ENCODE measurements around the gene SHROOM3.
"Not testable (repeated sequence)": the region's sequence is repeated elsewhere in the genome, so short reads cannot be mapped to it uniquely, and the experiment has no call there.

SHROOM3 gene

GRCh38 chr4:76445911-76446310, 10.9 kb downstream of the SHROOM3 start:
- no peak for DNase-seq (ENCODE audit: low read depth)

GRCh38 chr4:76447393-76447851, 12.4 kb downstream of the SHROOM3 start:
- peak; percentile 46 for DNase-seq (ENCODE audit: low read depth)

GRCh38 chr4:76448211-76448610, 13.2 kb downstream of the SHROOM3 start:
- no peak for DNase-seq (ENCODE audit: low read depth)

GRCh38 chr4:76449362-76449767, 14.3 kb downstream of the SHROOM3 start:
- peak; percentile 51 for DNase-seq (ENCODE audit: low read depth)

GRCh38 chr4:76449833-76450232, 14.8 kb downstream of the SHROOM3 start:
- peak; percentile 37 for DNase-seq (ENCODE audit: low read depth)

GRCh38 chr4:76453232-76453631, 18.2 kb downstream of the SHROOM3 start:
- no peak for DNase-seq (ENCODE audit: low read depth)

- not testable (repeated sequence) for DNase-seq (ENCODE audit: low read depth)
Measured at GRCh38 chr4:76454073-76454472, 19.0 kb downstream of the SHROOM3 start.

GRCh38 chr4:76457885-76458284, 22.9 kb downstream of the SHROOM3 start:
- peak; percentile 71 for DNase-seq (ENCODE audit: low read depth)

- peak; percentile 18 for DNase-seq (ENCODE audit: low read depth)
Measured at GRCh38 chr4:76458297-76458696, 23.3 kb downstream of the SHROOM3 start.

- peak; percentile 4 for DNase-seq (ENCODE audit: low read depth)
Measured at GRCh38 chr4:76458825-76459224, 23.8 kb downstream of the SHROOM3 start.

- DNase-seq (ENCODE audit: low read depth) = peak; percentile 75
Measured at GRCh38 chr4:76459291-76459723, 24.3 kb downstream of the SHROOM3 start.

GRCh38 chr4:76463568-76463967, 28.5 kb downstream of the SHROOM3 start:
- DNase-seq (ENCODE audit: low read depth) = no peak

GRCh38 chr4:76470064-76470463, 35.0 kb downstream of the SHROOM3 start:
- DNase-seq (ENCODE audit: low read depth) = no peak

- DNase-seq (ENCODE audit: low read depth) = no peak
Measured at GRCh38 chr4:76470532-76470931, 35.5 kb downstream of the SHROOM3 start.

GRCh38 chr4:76476571-76476970, 41.5 kb downstream of the SHROOM3 start:
- DNase-seq (ENCODE audit: low read depth) = peak; percentile 5

- no peak for DNase-seq (ENCODE audit: low read depth)
Measured at GRCh38 chr4:76484654-76485053, 49.6 kb downstream of the SHROOM3 start.

GRCh38 chr4:76485450-76485849, 50.4 kb downstream of the SHROOM3 start:
- peak; percentile 14 for DNase-seq (ENCODE audit: low read depth)

- DNase-seq (ENCODE audit: low read depth) = no peak
Measured at GRCh38 chr4:76486588-76487276, 51.7 kb downstream of the SHROOM3 start.

- DNase-seq (ENCODE audit: low read depth) = no peak
Measured at GRCh38 chr4:76487621-76488020, 52.6 kb downstream of the SHROOM3 start.

- DNase-seq (ENCODE audit: low read depth) = no peak
Measured at GRCh38 chr4:76488455-76488854, 53.4 kb downstream of the SHROOM3 start.

GRCh38 chr4:76488888-76489685, 54.1 kb downstream of the SHROOM3 start:
- peak; percentile 50 for DNase-seq (ENCODE audit: low read depth)

GRCh38 chr4:76489686-76490161, 54.7 kb downstream of the SHROOM3 start:
- DNase-seq (ENCODE audit: low read depth) = no peak

GRCh38 chr4:76492055-76492454, 57.0 kb downstream of the SHROOM3 start:
- DNase-seq (ENCODE audit: low read depth) = no peak

Data from iris pigment epithelial cell (primary cell).